Peyer's patch (tissue), 4 donors: ENCODE measurements around the gene PDGFA. TPM values are rescaled to one million over a fixed set of nuclear protein-coding genes. Genes with fewer than 3 reads are reported as not detected.

Experiments used
- DNase-seq, 3 donors: peaks; one replicate each; pipeline ENCODE4 v3.0.0-alpha.2; 2017 to 2019
- H3K27ac ChIP-seq, 4 donors: fragments of 200-600 bp; sonication (generic); one replicate each; pipeline ENCODE4 v1.5.1; 2016 to 2019
- H3K27me3 ChIP-seq, 2 donors: fragments of 200-600 bp; sonication (generic); one replicate each; pipeline ENCODE4 v1.5.1; 2019
- H3K36me3 ChIP-seq, 3 donors: fragments of 200-600 bp; sonication (generic); one replicate each; pipeline ENCODE4 v1.5.1; 2016 to 2019
- H3K4me1 ChIP-seq, 4 donors: fragments of 200-600 bp; sonication (generic); one replicate each; pipeline ENCODE4 v1.5.1; 2016 to 2019
- H3K4me3 ChIP-seq, 4 donors: fragments of 200-600 bp; sonication (generic); 1 replicate in 3 of 4; 2 replicates in 1 of 4; pipeline ENCODE4 v1.5.1; 2016 to 2019; ENCODE audit warnings: mild to moderate bottlenecking in 1 of 4
- H3K9me3 ChIP-seq, 4 donors: fragments of 200-600 bp; sonication (generic); one replicate each; pipeline ENCODE4 v1.5.1; 2016 to 2019; ENCODE audit warnings: mild to moderate bottlenecking in 1 of 4
- CTCF ChIP-seq, 6 experiments: fragments of 450-650 bp in 4 of 6; fragments of 200-600 bp in 2 of 6; sonication (generic) in 1 of 6; IDR thresholded peaks; one replicate each; pipeline ENCODE4 v1.5.1; 2017 to 2019; ENCODE audit warnings: antibody characterized with exemption in 6 of 6, mild to moderate bottlenecking in 3 of 6, moderate library complexity in 1 of 6
- POLR2A ChIP-seq, 2 donors: fragments of 450-650 bp; IDR thresholded peaks; one replicate each; pipeline ENCODE4 v1.5.1; 2017; ENCODE audit warnings: antibody characterized with exemption in 2 of 2, mild to moderate bottlenecking in 2 of 2, moderate library complexity in 2 of 2
- total RNA-seq, 4 donors: library from RNA; depleted of rRNA; stranded (reverse); fragments of >200 nt; gene quantifications; one replicate each; pipeline ENCODE4 v1.1.0, GENCODE V29; 2016

Gene PDGFA
- total RNA-seq, 4 donors from 2014 or later, result 5.8 to 97.8 (median 59.4) TPM

GRCh38 chr7:451255-452225, 68.1 kb downstream of the PDGFA start:
- Histone ChIP-seq H3K27ac (no peak overlapping the region), H3K27me3 (no peaks in the 10 kb centered on the region), H3K4me1 (peaks cover 0 to 8% (median 0%) of the 10 kb centered on the region in 4 donors), H3K36me3 (no peaks in the 10 kb centered on the region), H3K4me3 (no peak overlapping the region), H3K9me3 (no peaks in the 10 kb centered on the region)
- DNase-seq, result no peak
- TF ChIP-seq CTCF (IDR thresholded peaks at IDR 0.05), result no peak
- no peak for TF ChIP-seq POLR2A (IDR thresholded peaks at IDR 0.05)

DNA sequence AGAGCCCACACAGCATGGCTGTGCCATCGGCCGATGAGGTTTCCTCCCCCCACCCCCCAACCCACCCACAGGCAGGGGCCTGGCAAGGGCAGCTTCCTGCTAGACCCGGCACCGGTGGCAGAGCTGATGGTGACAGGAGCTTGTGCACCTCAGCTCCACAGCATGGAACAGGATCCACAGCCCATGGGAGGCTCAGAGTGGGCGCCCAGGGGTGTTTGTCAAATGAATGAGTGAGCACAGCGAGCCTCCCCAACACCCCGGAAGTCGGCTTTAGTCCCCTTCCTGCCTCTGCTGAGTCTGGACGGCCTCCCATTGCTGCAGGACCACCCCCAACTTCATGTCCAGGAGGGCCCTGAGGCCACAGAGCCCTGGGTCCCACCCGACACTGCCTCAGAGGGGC, 68.9 kb downstream of the PDGFA start:
- no peaks in the 10 kb centered on the region for H3K9me3 ChIP-seq
- no peak overlapping the region for H3K27ac ChIP-seq
- DNase-seq, result no peak
- H3K27me3 ChIP-seq, result no peaks in the 10 kb centered on the region
- no peak overlapping the region for H3K4me3 ChIP-seq
- no peaks in the 10 kb centered on the region for H3K36me3 ChIP-seq
- H3K4me1 ChIP-seq, result peaks cover 0 to 8% (median 0%) of the 10 kb centered on the region in 4 donors
- no peak for TF ChIP-seq CTCF (IDR thresholded peaks at IDR 0.05)
- TF ChIP-seq POLR2A (IDR thresholded peaks at IDR 0.05), result no peak

DNA sequence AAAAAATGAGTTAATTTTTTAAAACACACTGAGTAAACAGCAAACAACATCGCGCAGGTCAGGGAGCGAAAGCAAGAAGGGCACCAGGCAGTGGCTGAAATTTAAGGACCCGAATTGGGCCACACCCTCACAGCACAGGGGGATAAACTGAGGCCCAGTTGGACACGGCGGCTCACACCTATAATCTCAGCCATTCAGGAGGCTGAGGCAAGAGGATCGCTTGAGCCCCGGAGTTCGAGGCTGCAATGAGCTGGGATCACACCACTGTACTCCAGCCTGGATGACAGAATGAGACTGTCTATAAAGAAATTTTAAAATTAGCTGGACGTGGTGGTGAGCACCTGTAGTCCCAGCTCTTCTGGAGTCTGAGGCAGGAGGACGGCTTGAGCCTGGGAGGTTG, 69.6 kb downstream of the PDGFA start:
- no peak for DNase-seq
- no peak overlapping the region for H3K27ac ChIP-seq
- TF ChIP-seq CTCF (IDR thresholded peaks at IDR 0.05), result no peak
- no peak for TF ChIP-seq POLR2A (IDR thresholded peaks at IDR 0.05)
- no peak overlapping the region for H3K4me3 ChIP-seq
- H3K4me1 ChIP-seq, result peaks cover 0 to under 1% (median 0%) of the 10 kb centered on the region in 4 donors
- no peaks in the 10 kb centered on the region for H3K36me3 ChIP-seq
- H3K27me3 ChIP-seq, result no peaks in the 10 kb centered on the region
- H3K9me3 ChIP-seq, result no peaks in the 10 kb centered on the region

- no peak overlapping the region for H3K4me3 ChIP-seq
- no peak for DNase-seq
- no peaks in the 10 kb centered on the region for H3K36me3 ChIP-seq
- no peak for TF ChIP-seq CTCF (IDR thresholded peaks at IDR 0.05)
- no peak for TF ChIP-seq POLR2A (IDR thresholded peaks at IDR 0.05)
- H3K9me3 ChIP-seq, result no peaks in the 10 kb centered on the region
- no peaks in the 10 kb centered on the region for H3K4me1 ChIP-seq
- no peaks in the 10 kb centered on the region for H3K27me3 ChIP-seq
- H3K27ac ChIP-seq, result no peak overlapping the region
Observed at GRCh38 chr7:449324-450019, 70.2 kb downstream of the PDGFA start.

DNA sequence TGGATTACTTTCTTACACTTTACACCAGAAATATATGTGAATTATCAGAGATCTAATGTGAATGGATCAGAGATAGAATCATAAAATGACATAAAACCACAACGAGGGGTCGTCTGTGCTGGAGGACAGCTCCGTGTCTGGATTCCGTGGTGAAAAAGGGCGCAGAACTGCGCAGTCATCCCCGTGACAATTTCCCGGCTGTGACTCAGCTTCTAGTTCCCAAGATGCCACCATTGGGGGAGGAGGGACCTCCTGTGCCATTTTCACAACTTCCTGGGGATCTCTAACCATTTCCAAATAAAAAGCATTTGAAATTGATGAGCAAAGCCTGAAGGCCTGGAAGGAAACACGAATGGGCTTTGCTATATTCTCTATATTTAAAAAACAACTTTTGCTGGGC, 72.1 kb downstream of the PDGFA start:
- Histone ChIP-seq H3K9me3 (no peaks in the 10 kb centered on the region), H3K4me3 (no peak overlapping the region), H3K4me1 (no peaks in the 10 kb centered on the region), H3K36me3 (no peaks in the 10 kb centered on the region), H3K27ac (no peak overlapping the region), H3K27me3 (no peaks in the 10 kb centered on the region)
- no peak for DNase-seq
- TF ChIP-seq POLR2A (IDR thresholded peaks at IDR 0.05) (no peak), CTCF (IDR thresholded peaks at IDR 0.05) (no peak)

Other genes with a start within 250 kb of the PDGFA start
- gene FOXL3, start 229.7 kb downstream of the PDGFA start, total RNA-seq, result not detected
- gene DNAAF5, start 206.9 kb upstream of the PDGFA start, total RNA-seq, result 10 to 100 TPM; 26.8 to 75.8 (median 45.3) TPM
- gene PRKAR1B, start 207.4 kb upstream of the PDGFA start, total RNA-seq, result 10 to 100 TPM; 13.0 to 42.9 (median 17.0) TPM